Measurements from ENCODE around the gene COL15A1.

Gene COL15A1

GRCh38 chr9:98917746-98918487 lies 25.8 kb upstream of the COL15A1 start:
- DNase-seq = no peak

- DNase-seq = no peak
Measured at GRCh38 chr9:98921732-98922131, 22.0 kb upstream of the COL15A1 start.

GRCh38 chr9:98922721-98923435 lies 20.8 kb upstream of the COL15A1 start:
- DNase-seq = no peak

GRCh38 chr9:98923451-98924123 lies 20.1 kb upstream of the COL15A1 start:
- no peak for DNase-seq

GRCh38 chr9:98924946-98925820 lies 18.5 kb upstream of the COL15A1 start:
- DNase-seq = no peak

GRCh38 chr9:98925956-98926355 lies 17.8 kb upstream of the COL15A1 start:
- no peak for DNase-seq

- no peak for DNase-seq
Measured at GRCh38 chr9:98927724-98928123, 16.0 kb upstream of the COL15A1 start.

GRCh38 chr9:98929071-98929470 lies 14.6 kb upstream of the COL15A1 start:
- DNase-seq = no peak

GRCh38 chr9:98929895-98930341 lies 13.8 kb upstream of the COL15A1 start:
- DNase-seq = no peak

GRCh38 chr9:98930792-98931191 lies 12.9 kb upstream of the COL15A1 start:
- no peak for DNase-seq

GRCh38 chr9:98931600-98932389 lies 11.9 kb upstream of the COL15A1 start:
- no peak for DNase-seq

- no peak for DNase-seq
Measured at GRCh38 chr9:98933185-98933584, 10.5 kb upstream of the COL15A1 start.

GRCh38 chr9:98933890-98934289 lies 9.8 kb upstream of the COL15A1 start:
- no peak for DNase-seq

- no peak for DNase-seq
Measured at GRCh38 chr9:98935071-98935505, 8.6 kb upstream of the COL15A1 start.

GRCh38 chr9:98940276-98940675 lies 3.4 kb upstream of the COL15A1 start:
- DNase-seq = no peak

GRCh38 chr9:98941946-98942523 lies 1.7 kb upstream of the COL15A1 start:
- DNase-seq = no peak

- no peak for DNase-seq
Measured at GRCh38 chr9:98942906-98943681, 613 bp upstream of the COL15A1 start.

GRCh38 chr9:98944057-98944733 lies 488 bp downstream of the COL15A1 start:
- DNase-seq = no peak

- DNase-seq = no peak
Measured at GRCh38 chr9:98944734-98945074, 997 bp downstream of the COL15A1 start.

GRCh38 chr9:98949565-98949964 lies 5.9 kb downstream of the COL15A1 start:
- no peak for DNase-seq

Data from activated naive CD4-positive, alpha-beta T cell treated with Interleukin-2 at 50 U/mL for 16 hours (primary cell).